ENCODE measurements around the gene ELFN2. TPM values are rescaled to one million over a fixed set of nuclear protein-coding genes. Genes with fewer than 3 reads are reported as not detected.
A peak's percentile ranks its signal among the peaks of the same experiment; 100 is the strongest.

Gene ELFN2
- total RNA-seq, 1 donor = under 0.01 TPM

DNA sequence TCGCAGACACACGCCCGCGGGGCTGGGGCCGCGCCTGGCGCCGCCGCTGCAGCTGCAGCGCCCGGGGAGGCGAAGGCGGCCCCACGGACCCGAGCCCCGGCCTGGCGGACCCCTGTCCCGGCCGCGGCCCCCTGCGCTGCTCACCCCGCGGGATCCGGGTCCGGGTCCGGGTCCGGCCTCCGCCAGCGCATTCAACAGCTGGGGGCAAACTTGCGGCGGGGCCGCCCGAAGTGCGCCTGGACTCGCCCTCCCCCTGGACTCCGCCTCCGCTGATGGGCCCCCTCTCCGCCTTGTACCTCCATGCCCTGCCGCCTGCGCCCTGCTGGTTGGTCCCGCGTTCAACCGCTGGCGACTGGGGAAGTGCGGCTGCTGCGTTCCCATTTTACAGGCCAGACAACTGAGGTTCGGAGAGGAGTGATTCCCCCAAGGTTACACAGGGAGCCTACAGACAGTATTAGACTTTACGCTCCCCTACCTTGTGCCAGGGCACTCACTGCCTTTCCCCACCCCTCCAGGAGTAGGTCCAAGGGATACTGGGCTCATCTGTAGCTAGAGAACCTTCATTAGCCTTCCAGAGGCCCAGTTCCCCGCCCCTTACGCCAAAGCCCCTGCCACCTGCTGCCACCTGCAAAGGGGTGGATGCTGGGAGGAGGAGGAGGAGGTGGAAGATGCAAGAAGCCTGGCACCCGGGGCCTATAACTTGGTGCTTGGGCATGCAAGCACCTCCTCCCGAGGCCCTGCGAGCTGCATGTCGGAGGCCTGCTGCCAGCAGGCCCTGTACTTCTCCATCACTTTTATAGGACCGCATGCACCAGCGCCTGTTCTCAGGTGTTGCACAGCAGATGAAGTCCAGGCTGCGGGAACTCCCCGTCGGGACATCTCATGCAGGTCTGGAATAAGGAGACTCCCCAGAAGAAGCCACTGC, 694 bp upstream of the ELFN2 start:
- no peaks in the 10 kb centered on the region for H3K79me2 ChIP-seq (ENCODE audit: insufficient read depth, low read length)
- H3K27me3 ChIP-seq (ENCODE audit: insufficient read depth, low read length) = peaks cover 50% of the 10 kb centered on the region
- H2AFZ ChIP-seq (ENCODE audit: low read length) = no peak overlapping the region
- H4K20me1 ChIP-seq (ENCODE audit: insufficient read depth, low read length) = peaks cover 6% of the 10 kb centered on the region
- no peak overlapping the region for H3K27ac ChIP-seq (ENCODE audit: low read depth, low read length)
- H3K9me3 ChIP-seq (ENCODE audit: low read depth, low read length) = peaks cover 5% of the 10 kb centered on the region
- peaks cover 10% of the 10 kb centered on the region for H3K4me1 ChIP-seq (ENCODE audit: insufficient read depth, low read length)
- peak; percentile 69 for DNase-seq (ENCODE audit: insufficient read length, low spot score, missing footprints)
- peak overlapping the region; percentile 53 for H3K4me2 ChIP-seq (ENCODE audit: insufficient read depth, low read length)
- TF ChIP-seq, protein P1, sequence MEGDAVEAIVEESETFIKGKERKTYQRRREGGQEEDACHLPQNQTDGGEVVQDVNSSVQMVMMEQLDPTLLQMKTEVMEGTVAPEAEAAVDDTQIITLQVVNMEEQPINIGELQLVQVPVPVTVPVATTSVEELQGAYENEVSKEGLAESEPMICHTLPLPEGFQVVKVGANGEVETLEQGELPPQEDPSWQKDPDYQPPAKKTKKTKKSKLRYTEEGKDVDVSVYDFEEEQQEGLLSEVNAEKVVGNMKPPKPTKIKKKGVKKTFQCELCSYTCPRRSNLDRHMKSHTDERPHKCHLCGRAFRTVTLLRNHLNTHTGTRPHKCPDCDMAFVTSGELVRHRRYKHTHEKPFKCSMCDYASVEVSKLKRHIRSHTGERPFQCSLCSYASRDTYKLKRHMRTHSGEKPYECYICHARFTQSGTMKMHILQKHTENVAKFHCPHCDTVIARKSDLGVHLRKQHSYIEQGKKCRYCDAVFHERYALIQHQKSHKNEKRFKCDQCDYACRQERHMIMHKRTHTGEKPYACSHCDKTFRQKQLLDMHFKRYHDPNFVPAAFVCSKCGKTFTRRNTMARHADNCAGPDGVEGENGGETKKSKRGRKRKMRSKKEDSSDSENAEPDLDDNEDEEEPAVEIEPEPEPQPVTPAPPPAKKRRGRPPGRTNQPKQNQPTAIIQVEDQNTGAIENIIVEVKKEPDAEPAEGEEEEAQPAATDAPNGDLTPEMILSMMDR (IDR thresholded peaks at IDR 0.05; ENCODE audit: extremely low read depth, low read depth, low read length) = no peak
- H3K36me3 ChIP-seq (ENCODE audit: insufficient read depth, low read length) = no peaks in the 10 kb centered on the region
- peak overlapping the region; percentile 61 for H3K4me3 ChIP-seq (ENCODE audit: insufficient read depth, low read length)

DNA sequence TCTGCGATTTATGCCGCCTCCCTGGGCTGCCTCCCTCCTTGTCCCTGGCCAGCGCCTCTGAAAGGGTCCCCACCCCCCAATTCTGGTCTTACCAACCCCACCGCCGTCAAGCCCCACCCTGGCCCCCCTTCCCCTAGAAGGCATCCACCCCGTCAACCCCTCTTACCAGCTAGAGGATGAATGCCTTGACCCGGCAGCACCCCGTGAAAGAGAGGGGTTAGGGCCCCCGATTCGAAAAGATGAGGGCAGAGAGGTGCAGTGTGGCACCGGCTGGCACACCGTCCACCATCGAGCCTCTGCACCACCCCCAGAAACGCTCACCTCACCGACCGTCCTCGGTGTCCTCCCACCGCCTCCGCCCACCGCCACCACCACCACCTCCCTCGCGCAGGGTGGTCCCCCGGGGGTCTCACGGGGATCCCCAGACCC, 559 bp downstream of the ELFN2 start:
- TF ChIP-seq, protein P1 (IDR thresholded peaks at IDR 0.05; ENCODE audit: extremely low read depth, low read depth, low read length) = no peak
- Histone ChIP-seq H2AFZ (ENCODE audit: low read length) (no peak overlapping the region), H3K27me3 (ENCODE audit: insufficient read depth, low read length) (peaks cover 53% of the 10 kb centered on the region), H3K4me1 (ENCODE audit: insufficient read depth, low read length) (peaks cover 6% of the 10 kb centered on the region), H3K4me2 (ENCODE audit: insufficient read depth, low read length) (peak overlapping the region; percentile 53), H3K36me3 (ENCODE audit: insufficient read depth, low read length) (no peaks in the 10 kb centered on the region), H3K27ac (ENCODE audit: low read depth, low read length) (no peak overlapping the region), H3K9me3 (ENCODE audit: low read depth, low read length) (no peaks in the 10 kb centered on the region), H4K20me1 (ENCODE audit: insufficient read depth, low read length) (peaks cover 6% of the 10 kb centered on the region), H3K4me3 (ENCODE audit: insufficient read depth, low read length) (peak overlapping the region; percentile 61), H3K79me2 (ENCODE audit: insufficient read depth, low read length) (no peaks in the 10 kb centered on the region)
- peak; percentile 80 for DNase-seq (ENCODE audit: insufficient read length, low spot score, missing footprints)

DNA sequence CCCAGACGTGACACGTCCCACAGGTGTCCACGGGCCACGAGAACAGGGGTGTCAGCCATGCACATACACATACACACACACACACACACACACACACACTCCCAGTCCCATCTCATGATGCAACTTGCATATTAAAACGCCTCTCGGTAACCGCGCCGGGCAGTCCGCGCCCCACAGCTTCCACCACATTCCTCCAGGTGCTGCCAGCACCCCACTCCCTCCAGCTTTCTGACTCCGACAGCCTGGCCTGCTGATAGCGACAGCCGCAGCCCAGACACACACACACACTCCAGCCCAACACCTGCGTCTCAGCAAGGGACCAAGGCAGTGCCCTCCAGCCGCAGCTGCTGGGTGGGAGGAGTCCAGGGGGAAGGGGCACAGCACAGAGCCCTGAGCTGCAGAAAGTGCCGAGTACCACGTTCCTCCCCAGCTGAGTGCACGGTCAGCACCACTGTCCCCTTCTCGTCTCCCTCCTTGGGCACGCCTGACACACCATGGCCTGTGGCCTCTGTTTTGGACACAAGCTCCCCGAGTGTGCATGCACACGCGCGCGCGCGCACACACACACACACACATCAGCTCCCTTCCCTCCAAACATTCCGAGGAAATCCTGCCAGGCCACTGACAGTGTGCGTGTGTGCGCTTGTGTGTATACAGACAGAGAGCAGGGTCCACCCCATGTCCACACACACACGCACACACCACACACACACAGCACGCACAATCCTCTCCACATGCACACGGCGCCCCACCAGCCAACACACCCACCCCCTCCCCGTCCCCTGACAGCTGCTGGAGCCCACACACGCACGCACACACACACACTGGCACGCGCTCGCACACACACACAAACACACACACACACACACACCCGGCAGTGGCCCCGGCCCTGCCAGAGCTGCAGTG, 1.2 kb downstream of the ELFN2 start:
- H3K79me2 ChIP-seq (ENCODE audit: insufficient read depth, low read length) = no peaks in the 10 kb centered on the region
- no peaks in the 10 kb centered on the region for H3K4me1 ChIP-seq (ENCODE audit: insufficient read depth, low read length)
- TF ChIP-seq, protein P1 (IDR thresholded peaks at IDR 0.05; ENCODE audit: extremely low read depth, low read depth, low read length) = no peak
- peaks cover 58% of the 10 kb centered on the region for H3K27me3 ChIP-seq (ENCODE audit: insufficient read depth, low read length)
- H3K36me3 ChIP-seq (ENCODE audit: insufficient read depth, low read length) = no peaks in the 10 kb centered on the region
- no peak overlapping the region for H2AFZ ChIP-seq (ENCODE audit: low read length)
- no peak overlapping the region for H3K4me3 ChIP-seq (ENCODE audit: insufficient read depth, low read length)
- H3K9me3 ChIP-seq (ENCODE audit: low read depth, low read length) = no peaks in the 10 kb centered on the region
- peak; percentile 81 for DNase-seq (ENCODE audit: insufficient read length, low spot score, missing footprints)
- peaks cover 6% of the 10 kb centered on the region for H4K20me1 ChIP-seq (ENCODE audit: insufficient read depth, low read length)
- H3K4me2 ChIP-seq (ENCODE audit: insufficient read depth, low read length) = no peak overlapping the region
- H3K27ac ChIP-seq (ENCODE audit: low read depth, low read length) = no peak overlapping the region
